ENCODE data around the gene CD247.

Gene CD247

GRCh38 chr1:167416506-167416905, 101.8 kb downstream of the CD247 start:
- no peak for TF ChIP-seq CTCF (IDR thresholded peaks at IDR 0.05; ENCODE audit: extremely low read depth, insufficient read depth, missing control alignments)
- DNase-seq (ENCODE audit: low spot score), result no peak
- in situ Hi-C loops (cut with MboI; ENCODE audit: low pct_unique_long_range_greater_than_20kb, low sequenced_read_pairs, unreplicated experiment), result no loop called here

DNA sequence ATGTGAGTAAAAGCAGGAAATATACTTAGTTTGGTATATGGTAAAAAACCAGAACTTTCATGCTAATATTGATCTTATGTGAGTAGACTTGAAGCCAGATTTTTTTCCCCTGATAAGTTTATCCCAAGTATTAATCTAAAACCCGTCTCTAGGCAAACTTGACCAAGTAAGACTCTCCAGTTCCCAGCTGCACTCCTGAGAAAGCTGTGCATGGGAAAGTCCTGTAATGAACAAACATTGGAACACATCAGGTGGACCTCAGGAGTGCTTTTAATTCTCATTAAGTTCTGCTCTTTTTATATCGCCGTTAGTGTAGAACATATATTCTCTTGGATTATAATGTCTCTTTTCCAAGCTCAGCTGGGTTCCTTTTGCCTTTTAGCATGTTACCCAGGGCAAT, 105.0 kb downstream of the CD247 start:
- in situ Hi-C loops (cut with MboI; ENCODE audit: low pct_unique_long_range_greater_than_20kb, low sequenced_read_pairs, unreplicated experiment), result no loop called here
- no peak for DNase-seq (ENCODE audit: low spot score)
- TF ChIP-seq CTCF (IDR thresholded peaks at IDR 0.05; ENCODE audit: extremely low read depth, insufficient read depth, missing control alignments), result no peak

- in situ Hi-C loops (cut with MboI; ENCODE audit: low pct_unique_long_range_greater_than_20kb, low sequenced_read_pairs, unreplicated experiment), result no loop called here
- TF ChIP-seq CTCF (IDR thresholded peaks at IDR 0.05; ENCODE audit: extremely low read depth, insufficient read depth, missing control alignments), result no peak
- no peak for DNase-seq (ENCODE audit: low spot score)
These were observed 105.4 kb downstream of the CD247 start for GRCh38 chr1:167412920-167413319.

DNA sequence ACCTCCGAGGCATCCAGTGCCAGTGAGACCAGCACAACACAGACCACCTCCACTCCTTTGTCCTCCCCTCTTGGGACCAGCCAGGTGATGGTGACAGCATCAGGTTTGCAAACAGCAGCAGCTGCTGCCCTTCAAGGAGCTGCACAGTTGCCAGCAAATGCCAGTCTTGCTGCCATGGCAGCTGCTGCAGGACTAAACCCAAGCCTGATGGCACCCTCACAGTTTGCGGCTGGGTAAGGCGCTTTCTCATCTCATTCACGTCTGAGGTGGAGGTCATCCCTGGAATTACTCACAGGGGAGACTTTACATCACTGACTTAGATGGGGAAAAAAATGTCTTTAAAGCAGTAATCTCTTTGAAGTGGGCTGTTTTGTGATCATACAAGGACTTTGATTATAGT, 106.3 kb downstream of the CD247 start:
- no peak for TF ChIP-seq CTCF (IDR thresholded peaks at IDR 0.05; ENCODE audit: extremely low read depth, insufficient read depth, missing control alignments)
- no peak for DNase-seq (ENCODE audit: low spot score)
- in situ Hi-C loops (cut with MboI; ENCODE audit: low pct_unique_long_range_greater_than_20kb, low sequenced_read_pairs, unreplicated experiment), result no loop called here

GRCh38 chr1:167409183-167409582, 109.1 kb downstream of the CD247 start:
- DNase-seq (ENCODE audit: low spot score), result no peak
- in situ Hi-C loops (cut with MboI; ENCODE audit: low pct_unique_long_range_greater_than_20kb, low sequenced_read_pairs, unreplicated experiment), result no loop called here
- TF ChIP-seq CTCF (IDR thresholded peaks at IDR 0.05; ENCODE audit: extremely low read depth, insufficient read depth, missing control alignments), result peak; percentile 21

GRCh38 chr1:167408355-167408754, 110.0 kb downstream of the CD247 start:
- no peak for TF ChIP-seq CTCF (IDR thresholded peaks at IDR 0.05; ENCODE audit: extremely low read depth, insufficient read depth, missing control alignments)
- no peak for DNase-seq (ENCODE audit: low spot score)
- in situ Hi-C loops (cut with MboI; ENCODE audit: low pct_unique_long_range_greater_than_20kb, low sequenced_read_pairs, unreplicated experiment), result no loop called here

- DNase-seq (ENCODE audit: low spot score), result no peak
- TF ChIP-seq CTCF (IDR thresholded peaks at IDR 0.05; ENCODE audit: extremely low read depth, insufficient read depth, missing control alignments), result no peak
- in situ Hi-C loops (cut with MboI; ENCODE audit: low pct_unique_long_range_greater_than_20kb, low sequenced_read_pairs, unreplicated experiment), result no loop called here
These were observed 113.4 kb downstream of the CD247 start for GRCh38 chr1:167404908-167405307.
